Activated CD8-positive, alpha-beta T cell treated with anti-CD3 and anti-CD28 coated beads for 36 hours (primary cell): ENCODE results near the gene PNMA8A. TPM values are rescaled to one million over a fixed set of nuclear protein-coding genes. Genes with fewer than 3 reads are reported as not detected.
A peak's percentile ranks its signal among the peaks of the same experiment; 100 is the strongest.

Experiments used
- ATAC-seq: fragments of 200-7000 bp; cut with Tn5 transposase; one replicate; pipeline ENCODE4 v1.10.0; 2021; ENCODE audit warnings: mild to moderate bottlenecking, moderate library complexity
- CTCF ChIA-PET: fragments of 350-600 bp; sonication (Branson Sonifier 250); formaldehyde crosslinking; loops from one replicate; lab custom pipeline; 2021; ENCODE audit warnings: antibody characterized with exemption; lab: Charles Lee
- POLR2A ChIA-PET: fragments of 350-600 bp; sonication (Branson Sonifier 250); formaldehyde crosslinking; loops from one replicate; lab custom pipeline; 2021; ENCODE audit warnings: antibody characterized with exemption; lab: Charles Lee
- DNase-seq: peaks from one replicate; pipeline ENCODE4 v3.0.0-alpha.2; 2020
- H3K27ac Mint-ChIP-seq: one replicate; pipeline ENCODE4 v1.8.0; 2021; ENCODE audit warnings: mild to moderate bottlenecking, mixed read lengths
- H3K27me3 Mint-ChIP-seq: one replicate; pipeline ENCODE4 v1.8.0; 2021; ENCODE audit warnings: mixed read lengths
- H3K36me3 Mint-ChIP-seq: one replicate; pipeline ENCODE4 v1.8.0; 2021; ENCODE audit warnings: low read depth, mixed read lengths
- H3K4me1 Mint-ChIP-seq: one replicate; pipeline ENCODE4 v1.8.0; 2021; ENCODE audit warnings: low read depth, mixed read lengths
- H3K4me3 Mint-ChIP-seq: one replicate; pipeline ENCODE4 v1.8.0; 2021; ENCODE audit warnings: mild to moderate bottlenecking, moderate library complexity, mixed read lengths
- H3K9me3 Mint-ChIP-seq: one replicate; pipeline ENCODE4 v1.8.0; 2021; ENCODE audit warnings: mixed read lengths
- intact Hi-C: fragments of 100-400 bp; cut with micrococcal nuclease; formaldehyde crosslinking; loops from one replicate; pipeline ENCODE4 v1.10.0; 2022
- total RNA-seq, 2 experiments: library from RNA; stranded (reverse); gene quantifications; one replicate each; pipeline ENCODE4 v1.2.3, GENCODE V29; 2021
- TF ChIP-seq, protein P1 (sequence below): fragments of 200-600 bp; IDR thresholded peaks from one replicate; pipeline ENCODE4 v1.8.0; 2022; ENCODE audit warnings: antibody characterized with exemption, mild to moderate bottlenecking

The PNMA8A gene
- total RNA-seq, 2 experiments from 2014 or later: not detected

DNA sequence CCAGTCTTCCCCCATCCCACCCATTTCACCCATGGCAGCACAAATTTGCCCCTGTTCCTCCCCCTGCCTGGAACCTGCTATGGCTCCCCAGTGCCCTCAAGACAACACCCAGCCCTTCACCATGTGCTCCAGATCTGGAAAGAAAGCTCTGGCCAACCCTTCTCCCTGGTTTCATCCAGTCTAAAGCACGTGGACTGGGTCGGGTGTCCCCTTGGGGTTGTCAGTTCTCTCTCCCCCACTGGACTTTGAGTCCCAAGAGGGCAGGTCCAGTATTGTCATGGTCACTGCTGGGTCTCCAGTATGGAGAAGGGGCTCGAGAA lies 43.9 kb upstream of the PNMA8A start:
- no peak overlapping the region for H3K4me3 Mint-ChIP-seq
- ATAC-seq (no peak), DNase-seq (no peak)
- H3K9me3 Mint-ChIP-seq: peaks cover 9% of the 10 kb centered on the region
- ChIA-PET CTCF (interaction anchor here (1.2 to 14.4 kb wide), 10 partner anchors 9 to 121 kb away, joined by 3 to 219 read pairs (median 6); no protein-coding TSS in a partner anchor), POLR2A (no interaction called here)
- peaks cover 11% of the 10 kb centered on the region for H3K27me3 Mint-ChIP-seq
- TF ChIP-seq, protein P1, sequence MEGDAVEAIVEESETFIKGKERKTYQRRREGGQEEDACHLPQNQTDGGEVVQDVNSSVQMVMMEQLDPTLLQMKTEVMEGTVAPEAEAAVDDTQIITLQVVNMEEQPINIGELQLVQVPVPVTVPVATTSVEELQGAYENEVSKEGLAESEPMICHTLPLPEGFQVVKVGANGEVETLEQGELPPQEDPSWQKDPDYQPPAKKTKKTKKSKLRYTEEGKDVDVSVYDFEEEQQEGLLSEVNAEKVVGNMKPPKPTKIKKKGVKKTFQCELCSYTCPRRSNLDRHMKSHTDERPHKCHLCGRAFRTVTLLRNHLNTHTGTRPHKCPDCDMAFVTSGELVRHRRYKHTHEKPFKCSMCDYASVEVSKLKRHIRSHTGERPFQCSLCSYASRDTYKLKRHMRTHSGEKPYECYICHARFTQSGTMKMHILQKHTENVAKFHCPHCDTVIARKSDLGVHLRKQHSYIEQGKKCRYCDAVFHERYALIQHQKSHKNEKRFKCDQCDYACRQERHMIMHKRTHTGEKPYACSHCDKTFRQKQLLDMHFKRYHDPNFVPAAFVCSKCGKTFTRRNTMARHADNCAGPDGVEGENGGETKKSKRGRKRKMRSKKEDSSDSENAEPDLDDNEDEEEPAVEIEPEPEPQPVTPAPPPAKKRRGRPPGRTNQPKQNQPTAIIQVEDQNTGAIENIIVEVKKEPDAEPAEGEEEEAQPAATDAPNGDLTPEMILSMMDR: no peak
- peaks cover 20% of the 10 kb centered on the region for H3K4me1 Mint-ChIP-seq
- intact Hi-C loops: no loop called here
- H3K27ac Mint-ChIP-seq: no peak overlapping the region
- no peaks in the 10 kb centered on the region for H3K36me3 Mint-ChIP-seq

- CTCF ChIA-PET: interaction anchor here (0.8 to 14.4 kb wide), 19 partner anchors 8 to 234 kb away, joined by 3 to 219 read pairs (median 6); no protein-coding TSS in a partner anchor
- Mint-ChIP-seq H3K9me3 (peaks cover 9% of the 10 kb centered on the region), H3K4me3 (no peak overlapping the region), H3K36me3 (no peaks in the 10 kb centered on the region), H3K27ac (no peak overlapping the region), H3K4me1 (peaks cover 16% of the 10 kb centered on the region), H3K27me3 (peaks cover 11% of the 10 kb centered on the region)
- ATAC-seq (no peak), DNase-seq (no peak)
- intact Hi-C loops: no loop called here
- POLR2A ChIA-PET: interaction anchor here (1.7 kb wide), 1 partner anchor 8 kb away, joined by 5 read pairs; no protein-coding TSS in a partner anchor
- TF ChIP-seq, protein P1: no peak
Measured at GRCh38 chr19:46514589-46515289, 43.4 kb upstream of the PNMA8A start.

GRCh38 chr19:46513461-46514236 lies 42.3 kb upstream of the PNMA8A start:
- Mint-ChIP-seq H3K9me3 (peaks cover 9% of the 10 kb centered on the region), H3K4me1 (peaks cover 12% of the 10 kb centered on the region), H3K27ac (no peak overlapping the region), H3K36me3 (no peaks in the 10 kb centered on the region), H3K27me3 (peaks cover 12% of the 10 kb centered on the region), H3K4me3 (no peak overlapping the region)
- ChIA-PET POLR2A (interaction anchor here (1.7 kb wide), 1 partner anchor 9 kb away, joined by 5 read pairs; no protein-coding TSS in a partner anchor), CTCF (interaction anchor here (0.8 to 14.4 kb wide), 19 partner anchors 9 to 233 kb away, joined by 3 to 219 read pairs (median 6); no protein-coding TSS in a partner anchor)
- intact Hi-C loops: no loop called here
- ATAC-seq: peak; percentile 77
- peak; percentile 82 for DNase-seq
- TF ChIP-seq, protein P1: peak; percentile 98

- Mint-ChIP-seq H3K36me3 (no peaks in the 10 kb centered on the region), H3K4me1 (peaks cover 12% of the 10 kb centered on the region), H3K27ac (no peak overlapping the region), H3K9me3 (peaks cover 9% of the 10 kb centered on the region), H3K4me3 (no peak overlapping the region), H3K27me3 (peaks cover 15% of the 10 kb centered on the region)
- CTCF ChIA-PET: interaction anchor here (4.4 to 14.4 kb wide), 3 partner anchors 31 to 116 kb away, joined by 40 to 219 read pairs (median 47); no protein-coding TSS in a partner anchor
- intact Hi-C loops: no loop called here
- DNase-seq (no peak), ATAC-seq (no peak)
- POLR2A ChIA-PET: no interaction called here
- TF ChIP-seq, protein P1: no peak
Measured at GRCh38 chr19:46511237-46511636, 39.9 kb upstream of the PNMA8A start.
